HUES64 (cell line): Measurements from ENCODE around the gene MED26.

ENCODE experiments used
- H3K27ac ChIP-seq: 2 replicates; pipeline ENCODE4 v1.7.0; 2013; ENCODE audit warnings: low read depth, low read length, inconsistent platforms
- H3K27me3 ChIP-seq: 2 replicates; pipeline ENCODE4 v1.6.1; 2013; ENCODE audit warnings: mild to moderate bottlenecking, low read length; ENCODE audit not compliant: insufficient read depth
- H3K36me3 ChIP-seq: 2 replicates; pipeline ENCODE4 v1.6.1; 2013; ENCODE audit warnings: mild to moderate bottlenecking, low read length; ENCODE audit not compliant: insufficient read depth
- H3K4me1 ChIP-seq: 2 replicates; pipeline ENCODE4 v1.6.1; 2013; ENCODE audit warnings: mild to moderate bottlenecking, low read length, moderate library complexity; ENCODE audit not compliant: insufficient read depth
- H3K4me3 ChIP-seq: 2 replicates; pipeline ENCODE4 v1.5.1; 2013; ENCODE audit warnings: mild to moderate bottlenecking, low read length, moderate library complexity
- H3K9ac ChIP-seq: 2 replicates; pipeline ENCODE4 v1.6.1; 2013; ENCODE audit warnings: mild to moderate bottlenecking, low read depth, low read length
- H3K9me3 ChIP-seq: 2 replicates; pipeline ENCODE4 v1.6.1; 2013; ENCODE audit warnings: low read depth, low read length; ENCODE audit not compliant: insufficient read depth
- WGBS: fragments of 150-250, 120-280 bp; methylation state at CpG from one replicate; pipeline ENCODE4 v1.1.7; 2013; ENCODE audit warnings: missing lambda C conversion rate; 5-methylcytosine and 5-hydroxymethylcytosine counted together

The MED26 gene

GRCh38 chr19:16588824-16589577 lies 39.0 kb downstream of the MED26 start:
- no peaks in the 10 kb centered on the region for H3K27me3 ChIP-seq
- no peak overlapping the region for H3K9ac ChIP-seq
- no peaks in the 10 kb centered on the region for H3K36me3 ChIP-seq
- 91% methylated on average over 11 of the region's 11 CpGs for WGBS
- H3K27ac ChIP-seq, result 0 out of 2 replicates have a peak overlapping the region, but pooled peaks have one; percentile 13
- H3K4me1 ChIP-seq, result peaks cover 49% of the 10 kb centered on the region
- no peak overlapping the region for H3K4me3 ChIP-seq
- H3K9me3 ChIP-seq, result no peaks in the 10 kb centered on the region

- peaks cover 53% of the 10 kb centered on the region for H3K4me1 ChIP-seq
- H3K36me3 ChIP-seq, result no peaks in the 10 kb centered on the region
- WGBS, result 76% methylated on average over 26 of the region's 26 CpGs
- H3K27me3 ChIP-seq, result no peaks in the 10 kb centered on the region
- peak overlapping the region; percentile 13; the same call in 1 of the 2 replicates for H3K27ac ChIP-seq
- peak overlapping the region; percentile 15; the same call in 1 of the 2 replicates for H3K9ac ChIP-seq
- H3K4me3 ChIP-seq, result no peak overlapping the region
- H3K9me3 ChIP-seq, result no peaks in the 10 kb centered on the region
Observed at GRCh38 chr19:16587833-16588823, 39.9 kb downstream of the MED26 start.

GRCh38 chr19:16586991-16587832 lies 40.8 kb downstream of the MED26 start:
- peaks cover 49% of the 10 kb centered on the region for H3K4me1 ChIP-seq
- 59% methylated on average over 19 of the region's 20 CpGs for WGBS
- no peaks in the 10 kb centered on the region for H3K9me3 ChIP-seq
- H3K4me3 ChIP-seq, result no peak overlapping the region
- no peaks in the 10 kb centered on the region for H3K36me3 ChIP-seq
- peak overlapping the region; percentile 7; the same call in 1 of the 2 replicates for H3K27ac ChIP-seq
- no peaks in the 10 kb centered on the region for H3K27me3 ChIP-seq
- H3K9ac ChIP-seq, result peak overlapping the region; percentile 15; the same call in 1 of the 2 replicates

- H3K9me3 ChIP-seq, result no peaks in the 10 kb centered on the region
- WGBS, result 92% methylated on average over 9 of the region's 9 CpGs
- no peaks in the 10 kb centered on the region for H3K36me3 ChIP-seq
- H3K27me3 ChIP-seq, result no peaks in the 10 kb centered on the region
- no peak overlapping the region for H3K9ac ChIP-seq
- peaks cover 42% of the 10 kb centered on the region for H3K4me1 ChIP-seq
- no peak overlapping the region for H3K27ac ChIP-seq
- no peak overlapping the region for H3K4me3 ChIP-seq
Observed at GRCh38 chr19:16586477-16586871, 41.5 kb downstream of the MED26 start.

GRCh38 chr19:16585808-16586476 lies 42.1 kb downstream of the MED26 start:
- WGBS, result 93% methylated on average over 11 of the region's 11 CpGs
- Histone ChIP-seq H3K27ac (no peak overlapping the region), H3K4me3 (no peak overlapping the region), H3K9ac (no peak overlapping the region), H3K4me1 (peaks cover 41% of the 10 kb centered on the region), H3K36me3 (no peaks in the 10 kb centered on the region), H3K9me3 (no peaks in the 10 kb centered on the region), H3K27me3 (no peaks in the 10 kb centered on the region)

- Histone ChIP-seq H3K27me3 (no peaks in the 10 kb centered on the region), H3K9ac (peak overlapping the region; percentile 16; the same call in 1 of the 2 replicates), H3K4me1 (peaks cover 41% of the 10 kb centered on the region), H3K36me3 (no peaks in the 10 kb centered on the region), H3K27ac (peak overlapping the region; percentile 63), H3K9me3 (no peaks in the 10 kb centered on the region), H3K4me3 (no peak overlapping the region)
- 86% methylated on average over 13 of the region's 13 CpGs for whole genome bisulfite sequencing
Observed at GRCh38 chr19:16585094-16585801, 42.8 kb downstream of the MED26 start.

GRCh38 chr19:16584248-16585093 lies 43.5 kb downstream of the MED26 start:
- Histone ChIP-seq H3K4me1 (peaks cover 41% of the 10 kb centered on the region), H3K27me3 (no peaks in the 10 kb centered on the region), H3K4me3 (peak overlapping the region; percentile 38), H3K9ac (no peak overlapping the region), H3K27ac (peak overlapping the region; percentile 63), H3K9me3 (no peaks in the 10 kb centered on the region), H3K36me3 (no peaks in the 10 kb centered on the region)
- WGBS, result 23% methylated on average over 12 of the region's 15 CpGs

- Histone ChIP-seq H3K4me3 (no peak overlapping the region), H3K9ac (no peak overlapping the region; the same call in 1 of the 2 replicates), H3K27me3 (no peaks in the 10 kb centered on the region), H3K27ac (no peak overlapping the region), H3K36me3 (peaks cover 9% of the 10 kb centered on the region), H3K4me1 (peaks cover 31% of the 10 kb centered on the region), H3K9me3 (no peaks in the 10 kb centered on the region)
- WGBS, result 92% methylated on average over 10 of the region's 10 CpGs
Observed at GRCh38 chr19:16582486-16583261, 45.3 kb downstream of the MED26 start.

- Histone ChIP-seq H3K27ac (no peak overlapping the region), H3K9me3 (no peaks in the 10 kb centered on the region), H3K4me3 (no peak overlapping the region), H3K36me3 (peaks cover 15% of the 10 kb centered on the region), H3K27me3 (no peaks in the 10 kb centered on the region), H3K9ac (no peak overlapping the region), H3K4me1 (peaks cover 24% of the 10 kb centered on the region)
- 95% methylated on average over 6 of the region's 6 CpGs for WGBS
Observed at GRCh38 chr19:16581971-16582343, 46.0 kb downstream of the MED26 start.
